Stimulated activated CD4-positive, alpha-beta T cell treated with anti-CD3 and anti-CD28 coated beads, Interleukin-1b, Interleukin-23, amount 100 ng/mL, for 1 hour (primary cell): Measurements from ENCODE around the gene SELENBP1.
A peak's percentile ranks its signal among the peaks of the same experiment; 100 is the strongest.
"Not testable (repeated sequence)": the region's sequence is repeated elsewhere in the genome, so short reads cannot be mapped to it uniquely, and the experiment has no call there.

Source experiments
- DNase-seq, 2 donors: peaks; one replicate each; pipeline ENCODE4 v3.0.0-alpha.2; 2020; ENCODE audit warnings: low read depth in 2 of 2

The SELENBP1 gene

DNA sequence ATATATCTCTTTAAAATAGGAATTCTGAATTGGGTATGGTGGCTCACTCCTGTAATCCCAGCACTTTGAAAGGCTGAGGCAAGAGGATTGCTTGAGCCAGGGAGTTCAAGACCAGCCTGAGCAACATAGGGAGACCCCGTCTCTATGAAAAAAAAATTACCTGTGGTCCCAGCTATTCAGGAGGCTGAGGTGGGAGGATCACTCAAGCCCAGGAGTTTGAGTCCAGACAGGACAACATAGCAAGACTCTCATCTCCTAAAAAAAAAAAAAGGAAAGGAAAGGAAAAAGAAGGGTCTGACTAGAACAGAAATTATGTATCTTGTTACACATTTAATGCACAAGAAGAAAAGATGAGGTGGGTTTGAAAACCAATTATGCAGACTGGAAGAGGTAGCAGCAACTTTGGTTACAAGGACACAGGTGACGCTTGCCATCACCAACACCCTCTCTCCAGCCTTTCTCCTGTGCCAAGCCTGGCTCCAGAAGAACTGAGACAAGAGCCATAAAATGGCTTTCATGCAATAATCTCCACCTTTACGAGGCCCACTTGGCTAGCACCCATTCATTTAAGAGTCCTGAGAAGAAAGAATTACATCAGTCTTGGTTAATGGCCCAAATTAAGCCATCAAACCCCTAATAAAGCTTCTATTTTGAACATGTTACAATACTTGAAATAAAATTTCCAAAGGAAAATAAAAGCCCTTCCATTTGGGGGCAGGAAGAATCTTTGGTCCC is 4.8 kb upstream of the SELENBP1 start:
- DNase-seq, result no peak

DNA sequence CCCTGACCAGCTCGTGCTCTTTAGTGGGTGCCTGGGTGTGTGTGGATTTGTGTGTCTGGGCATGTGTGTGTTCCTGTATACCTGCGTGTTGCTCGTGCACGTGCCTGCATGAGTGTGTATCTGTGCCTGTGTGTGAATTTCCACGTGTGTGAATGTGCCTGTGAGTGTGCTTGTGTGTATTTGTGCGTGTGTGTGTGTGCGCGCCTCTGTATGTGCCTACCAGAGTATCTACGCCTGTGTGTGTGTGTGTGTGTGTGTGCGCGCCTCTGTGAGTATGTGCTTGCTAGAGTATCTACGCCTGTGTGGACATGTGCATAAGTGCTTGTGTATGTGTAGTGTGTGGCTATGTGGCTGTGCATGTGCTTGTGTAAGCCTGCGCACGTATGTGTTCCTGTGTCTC is 691 bp upstream of the SELENBP1 start:
- no peak for DNase-seq

DNA sequence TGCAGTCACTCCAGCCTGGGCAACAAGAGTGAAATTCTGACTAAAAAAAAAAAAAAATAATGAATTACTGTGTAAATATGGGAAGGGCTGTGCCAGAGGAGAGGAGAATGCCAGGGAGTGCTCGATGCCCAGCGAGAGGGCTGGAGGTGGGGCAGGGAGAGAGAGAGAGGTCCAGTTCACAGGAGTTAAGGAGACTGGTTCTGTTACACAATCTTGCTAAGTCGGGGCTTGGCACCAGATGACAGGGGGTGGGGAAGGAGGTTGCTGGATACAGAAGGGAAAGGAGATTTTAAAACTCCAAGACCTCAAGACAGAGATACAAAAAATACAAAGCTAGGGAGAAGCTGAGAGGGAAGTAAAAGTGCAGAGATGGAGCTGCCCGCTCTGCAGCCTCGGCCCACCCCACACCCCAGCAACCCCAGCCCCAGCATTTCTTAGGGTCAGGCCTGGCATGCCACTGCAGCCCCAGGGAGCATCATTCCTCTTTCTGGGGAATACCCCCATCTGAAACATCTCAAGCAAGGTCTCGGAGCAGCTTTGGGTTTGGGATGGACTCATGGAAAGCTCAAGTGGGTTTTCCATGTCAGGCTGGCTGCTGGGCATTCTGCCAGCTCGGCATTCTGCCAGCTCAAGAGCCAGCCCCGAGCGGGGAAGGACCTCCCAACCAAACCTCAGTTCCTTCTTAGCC is 991 bp downstream of the SELENBP1 start:
- DNase-seq, result no peak

DNA sequence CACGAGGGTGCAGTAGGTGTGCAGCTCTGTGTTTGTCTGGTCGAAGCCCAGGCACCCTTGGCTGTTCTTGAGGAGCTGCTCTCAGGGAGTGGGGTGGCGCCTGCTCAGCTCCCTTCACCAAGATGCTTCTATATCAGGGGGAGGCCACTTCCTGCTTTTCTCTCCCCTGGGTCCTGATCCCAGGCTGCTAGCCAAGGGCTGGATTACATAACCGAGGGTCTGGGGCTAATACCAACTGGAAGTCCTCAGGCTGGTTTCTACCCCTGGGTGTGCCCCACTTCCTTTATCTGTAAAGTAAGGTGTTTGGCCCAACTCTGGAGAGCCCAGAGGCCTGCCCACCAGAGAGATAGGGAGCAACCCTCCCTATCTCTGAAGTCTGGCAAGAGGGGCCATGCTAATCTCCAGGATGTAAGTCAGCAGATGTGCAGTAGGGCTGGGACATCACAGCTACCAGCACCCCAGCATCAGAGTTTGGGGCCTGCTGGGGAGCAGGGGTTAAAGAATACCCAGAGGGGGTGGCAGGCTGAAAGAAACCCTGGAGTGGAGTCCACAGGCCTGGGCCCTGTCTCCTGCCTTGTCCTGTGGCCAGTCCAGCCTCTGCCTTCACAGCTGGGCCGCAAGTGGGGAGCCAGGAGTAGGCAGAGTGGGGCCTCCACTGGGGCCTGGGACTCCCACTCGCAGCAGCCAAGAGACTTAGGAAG is 2.1 kb downstream of the SELENBP1 start:
- DNase-seq, result no peak

DNA sequence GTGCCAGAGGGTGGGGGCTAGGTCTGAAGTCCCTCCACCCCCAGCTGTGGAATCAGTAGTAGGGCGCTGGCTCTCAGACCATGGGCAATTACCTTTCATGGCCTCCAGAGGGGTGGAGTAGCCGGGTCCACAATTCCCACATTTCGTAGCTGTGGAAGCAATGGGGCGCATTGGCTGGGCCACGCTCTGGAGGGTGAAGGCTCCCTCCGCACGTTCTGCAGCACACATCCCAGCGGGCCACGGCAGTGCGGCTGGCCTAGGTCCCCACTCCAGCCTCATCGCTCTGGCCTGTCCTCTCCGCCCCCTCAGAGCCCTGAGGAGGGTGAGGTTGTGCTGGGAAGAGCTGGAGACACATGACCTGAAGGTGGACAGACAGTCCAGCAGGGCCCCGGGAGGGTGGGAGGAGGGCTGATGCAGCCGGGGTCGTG is 2.9 kb downstream of the SELENBP1 start:
- DNase-seq, result no peak

DNA sequence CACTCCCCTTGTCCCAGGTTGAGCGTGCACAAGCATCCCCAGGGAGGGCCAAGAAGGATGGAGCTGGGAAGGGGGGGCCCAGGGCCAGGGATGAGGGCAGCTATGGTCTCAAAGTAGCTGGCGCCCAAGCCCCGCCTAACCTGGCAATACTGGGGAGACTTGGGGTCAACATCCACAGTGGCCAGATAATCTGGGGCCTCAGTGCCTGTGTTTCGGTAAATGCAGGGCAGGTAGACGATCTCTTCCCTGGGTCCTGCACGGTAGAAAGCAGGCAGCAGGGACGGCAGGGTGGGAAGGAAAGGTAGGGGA is 3.2 kb downstream of the SELENBP1 start:
- no peak for DNase-seq

DNA sequence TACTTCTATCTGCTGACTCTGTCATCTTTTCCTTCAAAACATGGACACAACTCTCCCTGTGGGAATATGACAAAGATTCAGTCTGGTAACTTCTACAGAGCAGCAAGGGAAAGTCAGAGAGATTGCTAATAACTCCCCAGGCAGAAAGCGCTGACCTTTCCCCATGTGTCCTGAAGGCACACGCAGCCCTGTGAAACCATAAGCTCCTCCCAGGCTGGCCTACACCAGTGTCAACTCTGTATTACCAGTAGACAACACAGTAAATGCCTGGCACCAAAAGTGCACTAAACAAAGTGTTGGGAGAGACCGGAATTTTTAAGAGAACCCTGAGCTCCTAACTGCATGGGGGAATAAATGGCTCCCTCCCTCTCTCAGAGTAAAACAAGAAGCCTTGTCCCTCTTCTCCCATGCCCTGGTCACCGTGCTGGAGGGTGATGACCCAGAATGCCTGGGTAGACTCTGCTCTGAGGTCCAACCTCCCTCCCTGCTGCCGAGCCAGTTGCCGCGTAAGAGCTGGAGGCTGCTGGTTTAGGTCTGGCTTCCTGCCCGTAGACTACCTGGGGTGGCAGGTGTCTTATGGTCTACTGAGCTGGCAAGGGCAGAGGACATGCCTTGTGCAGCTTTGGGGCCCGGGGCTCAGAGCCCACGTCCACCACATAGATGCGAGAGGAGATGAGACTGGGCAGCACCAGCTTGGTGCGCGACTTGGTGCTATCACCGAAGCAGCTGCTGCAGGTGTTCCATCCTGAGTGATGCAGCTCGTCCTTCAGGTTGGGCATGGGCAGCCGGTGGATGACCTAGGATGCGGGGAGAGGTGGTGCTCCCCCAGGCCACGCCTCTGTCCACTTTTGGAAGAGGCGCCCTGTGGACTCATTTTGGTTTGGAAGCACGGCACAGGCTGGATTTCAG is 3.9 kb downstream of the SELENBP1 start:
- no peak for DNase-seq

DNA sequence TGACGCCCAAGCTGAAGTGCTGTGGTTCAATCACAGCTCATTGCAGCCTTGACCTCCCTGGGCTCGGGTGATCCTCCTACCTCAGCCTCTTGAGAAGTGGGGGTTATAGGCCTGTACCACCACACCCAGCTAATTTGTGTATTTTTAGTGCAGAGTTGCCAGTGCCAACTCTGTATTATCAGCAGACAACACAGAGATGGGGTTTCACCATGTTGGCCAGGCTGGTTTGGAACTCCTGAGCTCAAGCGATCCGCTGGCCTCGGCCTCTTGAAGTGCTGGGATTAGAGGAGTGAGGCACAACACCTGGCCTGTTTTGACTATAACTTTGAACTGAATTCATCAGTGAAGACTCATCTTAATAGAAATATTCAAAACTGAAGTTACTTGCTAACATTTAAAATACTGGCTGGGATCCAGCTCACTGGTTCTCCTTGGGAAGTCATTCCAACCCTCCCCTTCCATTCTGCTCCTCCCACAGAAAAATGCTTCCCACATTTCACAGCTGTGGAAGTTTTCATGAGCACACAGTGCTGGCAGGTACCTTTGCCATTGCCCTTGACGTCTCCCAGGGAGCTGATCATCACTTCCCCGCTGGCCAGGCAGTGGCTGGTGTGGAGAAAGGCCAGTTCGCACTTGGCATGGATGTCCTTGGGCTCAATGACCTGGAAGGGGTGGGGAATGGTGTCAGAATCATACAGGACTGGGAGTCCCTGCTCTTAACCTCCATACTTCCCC is 4.7 kb downstream of the SELENBP1 start:
- DNase-seq, result no peak

DNA sequence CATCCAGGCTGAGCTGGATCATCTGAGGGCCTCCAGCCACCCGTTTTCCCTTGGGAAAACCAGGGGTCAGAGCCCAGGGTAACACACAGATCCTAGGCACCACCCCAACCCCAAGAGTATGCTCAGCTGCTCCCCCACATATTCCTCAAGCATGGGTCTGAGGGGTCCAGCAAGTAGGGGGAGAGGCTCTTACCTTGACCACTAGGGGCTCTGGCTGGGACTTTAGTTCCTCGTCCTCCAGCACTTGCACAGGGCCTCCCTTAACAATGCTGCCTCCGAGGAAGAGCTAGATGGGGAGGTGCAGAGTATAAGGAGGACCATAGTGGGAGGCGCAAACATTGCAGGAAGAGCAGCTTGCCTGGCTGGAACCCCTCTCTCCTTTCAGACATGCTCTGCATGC is 7.5 kb downstream of the SELENBP1 start:
- DNase-seq, result no peak

DNA sequence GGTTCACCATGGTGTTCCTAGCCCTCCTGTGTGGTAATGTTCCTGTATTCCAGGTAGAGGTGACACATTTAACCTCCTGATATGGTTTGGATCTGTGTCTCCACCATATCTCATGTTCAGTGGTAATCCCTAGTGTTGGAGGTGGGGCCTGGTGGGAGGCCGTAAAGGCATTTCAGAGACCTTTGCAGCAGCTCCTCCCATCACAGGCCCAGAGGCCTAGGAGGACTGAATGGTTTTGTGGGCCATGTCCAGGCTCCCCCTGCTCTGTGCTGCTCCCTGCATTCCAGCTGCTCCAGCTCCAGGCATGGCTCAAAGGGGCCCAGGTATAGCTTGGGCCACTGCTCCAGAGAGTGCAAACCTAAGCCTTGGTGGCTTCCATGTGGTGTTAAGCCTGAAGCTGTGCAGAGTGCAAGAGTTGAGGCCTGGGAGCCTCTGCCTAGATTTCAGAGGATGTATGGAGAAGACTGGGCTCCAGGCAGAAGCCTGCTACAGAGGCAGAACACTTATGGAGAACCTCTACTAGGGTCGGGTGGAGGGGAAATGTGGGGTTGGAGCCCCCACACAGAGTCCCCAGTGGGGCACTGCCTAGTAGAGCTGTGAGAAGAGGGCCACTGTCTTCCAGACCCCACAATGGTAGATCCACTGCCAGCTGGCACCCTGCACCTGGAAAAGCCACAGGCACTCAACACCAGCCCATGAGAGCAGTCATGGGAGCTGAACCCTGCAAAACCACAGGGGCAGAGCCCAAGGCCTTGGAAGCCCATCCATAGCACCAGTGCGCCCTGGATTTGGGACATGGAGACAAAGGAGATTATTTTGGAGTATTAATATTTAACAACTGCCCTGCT is 10.0 kb downstream of the SELENBP1 start:
- no peak for DNase-seq

DNA sequence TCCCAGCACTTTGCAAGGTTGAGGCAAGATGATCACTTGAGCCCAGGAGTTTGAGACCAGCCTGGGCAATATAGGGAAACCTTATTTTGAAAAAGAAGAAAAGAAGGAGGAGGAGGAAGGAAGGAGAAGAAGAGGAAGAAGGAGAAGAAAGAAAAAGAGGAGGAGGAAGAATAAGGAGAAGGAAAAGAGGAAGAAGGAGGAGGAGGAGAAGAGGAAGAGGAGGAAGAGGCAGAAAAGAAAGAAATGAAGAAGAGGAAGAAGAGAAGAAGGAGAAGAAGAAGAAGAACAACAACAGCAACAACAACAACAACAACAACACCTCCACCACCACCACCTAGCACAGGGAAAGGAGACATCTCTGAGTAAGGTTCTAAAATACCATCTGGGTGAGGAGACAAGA is 10.6 kb downstream of the SELENBP1 start:
- no peak for DNase-seq

DNA sequence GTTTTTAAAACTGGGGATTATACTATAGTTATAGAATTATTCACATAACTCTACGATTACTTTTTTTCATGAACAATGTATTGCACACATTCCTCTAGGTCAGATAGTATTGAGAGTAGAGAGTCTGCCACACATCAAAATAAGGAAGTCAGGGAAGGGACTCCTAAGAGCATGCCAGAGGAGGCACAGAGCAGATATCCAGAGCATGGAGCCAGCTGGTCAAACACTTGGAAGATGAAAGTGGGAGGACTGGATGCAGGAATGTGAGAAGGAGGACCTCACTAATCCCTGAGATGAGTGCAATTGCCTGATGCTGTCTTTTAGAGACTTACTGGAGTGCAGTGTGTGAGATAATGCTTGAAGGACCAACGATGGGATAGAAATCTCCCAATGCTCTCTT is 15.8 kb downstream of the SELENBP1 start:
- DNase-seq, result no peak

DNA sequence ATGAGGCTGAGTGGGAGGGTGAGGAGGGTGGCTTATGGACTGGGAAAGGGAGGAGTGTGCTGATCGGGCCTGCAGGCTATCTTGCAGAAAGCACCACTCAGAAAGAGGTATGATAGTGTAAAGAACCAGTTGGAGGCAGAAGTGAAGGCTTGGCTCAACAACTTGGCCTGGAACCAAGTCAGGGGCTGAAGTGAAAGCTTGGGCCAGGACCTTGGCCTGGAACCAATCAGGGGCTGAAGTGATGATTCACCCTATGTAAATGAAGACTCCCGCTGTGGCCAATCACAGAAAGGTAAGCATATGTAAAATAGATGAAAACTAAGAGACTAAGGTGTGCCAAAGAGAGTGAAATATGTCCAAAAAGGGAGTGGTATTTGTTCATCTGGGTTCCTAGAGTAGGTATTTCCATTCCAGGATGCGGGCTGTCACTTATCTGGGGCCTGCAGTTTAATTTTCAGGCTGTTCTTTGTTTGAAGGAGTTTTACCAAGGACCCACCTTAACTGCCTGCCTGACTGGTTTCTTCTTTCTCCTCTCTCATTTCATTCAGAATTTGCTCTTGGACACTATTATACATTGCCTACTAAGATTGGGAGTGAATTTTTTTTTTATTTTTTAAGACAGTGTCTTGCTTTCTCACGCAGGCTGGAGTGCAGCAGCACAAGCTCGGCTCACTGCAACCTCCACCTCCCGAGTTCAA is 20.3 kb downstream of the SELENBP1 start:
- no peak for DNase-seq

DNA sequence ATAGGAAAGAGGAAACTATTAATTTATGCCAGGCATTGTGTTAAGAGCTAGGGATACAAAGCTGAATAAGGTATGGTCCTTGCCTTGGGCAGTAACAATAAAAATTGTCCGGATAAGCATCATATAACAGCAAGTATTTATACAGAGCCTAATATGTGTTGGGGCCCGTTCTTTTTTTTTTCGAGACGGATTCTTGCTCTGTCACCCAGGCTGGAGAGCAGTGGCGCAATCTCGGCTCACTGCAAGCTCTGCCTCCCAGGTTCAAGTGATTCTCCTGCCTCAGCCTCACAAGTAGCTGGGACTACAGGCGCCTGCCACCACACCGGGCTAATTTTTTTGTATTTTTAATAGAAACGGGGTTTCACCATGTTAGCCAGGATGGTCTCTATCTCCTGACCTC is 22.2 kb downstream of the SELENBP1 start:
- DNase-seq, result not testable (repeated sequence)

DNA sequence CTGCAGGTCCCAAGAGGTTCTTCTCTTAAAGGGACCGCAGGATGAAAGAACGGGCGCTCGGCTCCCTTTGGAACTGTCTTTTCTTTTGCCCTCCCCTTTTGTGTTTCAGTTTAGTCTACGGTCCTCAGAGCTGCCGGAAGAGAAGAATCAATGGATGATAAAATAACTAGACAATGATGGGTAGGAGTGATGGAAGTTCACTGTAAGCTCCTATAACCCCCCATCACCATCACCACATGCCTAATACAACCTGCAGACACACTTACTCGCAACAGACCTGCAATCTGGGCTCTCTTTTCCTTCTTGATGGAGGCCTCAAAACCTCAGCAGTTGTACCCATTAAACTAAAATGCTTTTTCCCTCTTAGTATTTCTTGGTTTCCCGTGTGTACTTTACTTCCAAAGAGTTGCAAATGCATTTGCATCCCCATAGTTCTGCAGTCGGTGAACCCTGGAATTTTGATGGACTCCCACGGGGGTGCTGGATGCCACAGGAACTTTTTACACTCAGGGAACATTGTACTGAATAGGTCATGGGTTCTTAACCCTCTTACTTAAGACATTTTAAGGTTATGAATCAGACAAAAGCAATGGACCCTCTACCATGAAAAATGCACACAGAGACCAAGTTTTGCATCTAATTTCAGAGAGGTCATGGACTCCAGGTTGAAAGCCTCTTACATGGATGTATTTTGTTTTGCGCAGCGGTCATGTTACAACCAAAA is 24.8 kb downstream of the SELENBP1 start:
- DNase-seq, result no peak

DNA sequence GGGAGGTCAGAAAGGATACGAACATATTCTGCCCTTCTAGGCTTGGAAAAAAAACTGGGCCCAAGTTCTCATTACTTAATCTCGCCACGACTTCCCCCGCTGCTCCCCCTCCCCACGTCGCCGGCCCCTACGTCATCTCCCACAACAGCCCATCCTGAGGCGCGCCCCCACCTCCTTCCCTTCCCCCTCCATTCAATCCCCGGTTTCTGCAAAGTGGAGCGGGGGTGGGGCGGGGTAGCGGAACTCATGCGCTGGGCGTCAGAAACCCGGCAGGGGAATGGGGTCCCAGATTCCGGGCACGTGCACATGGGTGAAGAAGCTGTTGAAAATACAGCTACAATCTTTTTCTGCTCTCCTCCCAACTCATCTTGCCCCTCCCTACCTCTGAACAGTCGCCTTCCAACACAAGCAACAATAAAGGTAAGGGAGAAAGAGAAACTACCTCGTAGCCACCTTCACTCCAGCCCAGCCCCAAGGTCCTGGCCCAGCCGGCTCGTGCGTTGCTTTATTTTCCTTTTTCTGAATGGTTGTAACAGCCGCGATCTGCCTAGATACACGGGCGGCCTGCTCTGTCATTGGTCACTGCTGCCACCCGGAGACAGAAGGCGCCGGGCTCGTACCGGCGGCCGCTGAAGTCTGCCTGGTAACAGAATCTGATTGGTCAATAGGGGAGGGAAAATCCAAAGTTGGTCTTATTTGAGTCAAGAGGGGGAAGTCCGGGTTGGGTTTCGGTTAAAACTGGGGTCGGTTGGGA is 25.6 kb downstream of the SELENBP1 start, which contains the start of gene RFX5:
Gene RFX5 (minus strand): TSS at position 484 of the 754 bp plus-strand sequence. CDS start 932 bp downstream, outside the sequence.
- peak; percentile 66 to 83 for DNase-seq

DNA sequence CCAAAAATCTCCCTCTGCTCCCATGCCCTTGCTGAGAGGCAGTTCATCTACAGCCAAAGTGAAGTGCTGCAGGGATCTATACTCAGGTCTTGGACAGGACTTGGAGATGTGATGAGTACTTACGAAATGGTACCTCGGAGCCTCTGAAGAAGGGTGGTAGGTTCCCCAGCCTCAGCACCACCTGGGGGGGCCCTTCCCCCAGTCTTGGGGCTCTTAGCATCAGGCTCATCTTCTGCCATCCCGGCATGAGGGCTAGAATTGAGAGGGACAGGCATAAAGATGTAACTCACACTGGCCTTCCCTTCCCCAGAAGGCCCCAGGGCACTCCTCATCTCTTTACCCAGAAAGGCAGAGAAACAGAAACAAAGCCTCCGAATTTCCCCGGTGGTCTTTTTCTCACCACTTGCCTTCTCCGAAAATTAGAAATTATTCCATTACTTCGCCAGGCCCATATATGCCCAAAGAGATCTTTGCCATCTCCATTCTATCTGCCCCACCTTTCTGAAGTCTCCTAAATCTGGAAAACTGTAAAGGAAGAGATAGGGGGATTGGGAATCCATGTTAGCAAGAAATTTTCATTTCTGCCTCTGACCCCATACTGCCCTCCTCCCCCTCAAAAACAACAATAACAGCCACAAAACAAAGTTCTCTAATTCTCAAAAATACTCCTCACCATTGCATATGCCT is 26.3 kb downstream of the SELENBP1 start:
- no peak for DNase-seq

DNA sequence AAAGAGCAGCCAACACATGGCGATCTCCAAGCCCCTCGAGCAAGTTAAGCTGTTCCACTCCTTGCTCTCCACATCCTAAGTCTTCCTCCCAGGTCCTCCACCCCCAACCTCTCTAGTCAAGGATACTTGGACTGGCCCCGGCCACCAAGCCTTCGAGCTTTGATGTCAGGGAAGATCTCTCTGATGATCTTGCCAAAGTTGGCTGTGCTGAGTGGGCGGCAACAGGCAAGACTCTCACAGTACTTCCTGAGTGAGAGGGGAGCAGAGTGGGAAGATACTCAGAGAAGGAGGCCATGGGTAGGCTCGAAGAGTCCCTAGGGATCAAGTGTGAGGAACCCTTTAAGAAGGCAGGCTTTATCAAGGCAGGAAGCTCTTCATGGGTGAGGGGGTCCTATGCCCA is 28.2 kb downstream of the SELENBP1 start:
- no peak for DNase-seq
